ENCODE data around the gene SLC25A44.

DNA sequence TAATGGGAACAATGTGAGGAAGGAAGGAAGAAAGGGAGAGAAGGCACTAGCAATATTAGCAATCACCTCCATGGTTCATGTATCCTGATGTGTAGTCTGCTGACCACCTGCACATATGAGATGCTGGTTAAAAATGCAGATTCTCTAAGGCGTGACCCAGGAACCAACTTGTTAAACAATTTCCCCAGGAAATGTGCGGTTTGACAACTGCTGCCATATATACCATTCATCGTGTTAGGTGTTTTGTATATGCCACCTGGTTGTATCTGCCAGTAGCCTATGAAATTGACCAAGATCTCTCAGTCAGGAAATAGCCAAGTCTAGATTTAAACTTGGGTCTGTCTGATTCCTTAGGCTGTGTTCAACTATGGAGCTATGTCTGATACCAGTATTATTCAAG is 36.4 kb upstream of the SLC25A44 start:
- TF ChIP-seq, protein P1, sequence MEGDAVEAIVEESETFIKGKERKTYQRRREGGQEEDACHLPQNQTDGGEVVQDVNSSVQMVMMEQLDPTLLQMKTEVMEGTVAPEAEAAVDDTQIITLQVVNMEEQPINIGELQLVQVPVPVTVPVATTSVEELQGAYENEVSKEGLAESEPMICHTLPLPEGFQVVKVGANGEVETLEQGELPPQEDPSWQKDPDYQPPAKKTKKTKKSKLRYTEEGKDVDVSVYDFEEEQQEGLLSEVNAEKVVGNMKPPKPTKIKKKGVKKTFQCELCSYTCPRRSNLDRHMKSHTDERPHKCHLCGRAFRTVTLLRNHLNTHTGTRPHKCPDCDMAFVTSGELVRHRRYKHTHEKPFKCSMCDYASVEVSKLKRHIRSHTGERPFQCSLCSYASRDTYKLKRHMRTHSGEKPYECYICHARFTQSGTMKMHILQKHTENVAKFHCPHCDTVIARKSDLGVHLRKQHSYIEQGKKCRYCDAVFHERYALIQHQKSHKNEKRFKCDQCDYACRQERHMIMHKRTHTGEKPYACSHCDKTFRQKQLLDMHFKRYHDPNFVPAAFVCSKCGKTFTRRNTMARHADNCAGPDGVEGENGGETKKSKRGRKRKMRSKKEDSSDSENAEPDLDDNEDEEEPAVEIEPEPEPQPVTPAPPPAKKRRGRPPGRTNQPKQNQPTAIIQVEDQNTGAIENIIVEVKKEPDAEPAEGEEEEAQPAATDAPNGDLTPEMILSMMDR (conservative IDR thresholded peaks at IDR 0.05; ENCODE audit: low read length), result no peak
- no peak for TF ChIP-seq EZH2phosphoT487 (IDR thresholded peaks at IDR 0.05; ENCODE audit: borderline replicate concordance)
